Measurements from ENCODE around the gene FER1L5.

FER1L5 gene

DNA sequence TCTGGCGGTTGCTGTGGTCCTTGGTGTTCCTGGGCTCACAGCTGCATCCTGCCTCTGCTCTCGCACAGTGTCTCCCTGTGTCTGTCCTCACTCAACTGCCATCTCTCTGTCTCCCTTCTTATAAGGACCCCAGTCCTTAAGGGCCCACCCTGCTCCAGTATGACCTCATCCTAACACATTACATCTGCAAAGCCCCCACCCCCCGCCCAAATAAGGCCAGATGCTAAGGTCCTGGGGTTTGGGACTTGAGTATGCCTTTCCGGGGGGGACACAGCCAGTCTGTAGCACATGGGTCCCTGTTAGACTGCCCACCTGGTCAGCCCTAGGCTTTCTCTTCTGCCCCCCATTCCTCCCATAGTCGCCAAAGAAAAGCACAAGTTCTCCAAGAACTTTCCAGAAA lies 40.7 kb downstream of the FER1L5 start:
- H3K4me3 ChIP-seq (ENCODE audit: low read length, poor library complexity, severe bottlenecking), result no peak overlapping the region
- no peak overlapping the region for H3K4me2 ChIP-seq (ENCODE audit: low read depth, low read length, poor library complexity, severe bottlenecking)
- H4K20me1 ChIP-seq (ENCODE audit: insufficient read depth, low read length, poor library complexity, severe bottlenecking), result no peaks in the 10 kb centered on the region
- H3F3A ChIP-seq (ENCODE audit: low read depth), result no peaks in the 10 kb centered on the region
- no peaks in the 10 kb centered on the region for H3K36me3 ChIP-seq (ENCODE audit: insufficient read depth, low read length)
- no peaks in the 10 kb centered on the region for H3K79me2 ChIP-seq (ENCODE audit: insufficient read depth, low read length)
- no peaks in the 10 kb centered on the region for H3K27me3 ChIP-seq (ENCODE audit: insufficient read depth, low read length, poor library complexity, severe bottlenecking)
- H3K9me3 ChIP-seq (ENCODE audit: insufficient read depth, low read depth, low read length), result no peaks in the 10 kb centered on the region
- no peak overlapping the region for H3K9ac ChIP-seq (ENCODE audit: low read depth, low read length, poor library complexity, severe bottlenecking)
- no peak overlapping the region for H2AFZ ChIP-seq (ENCODE audit: low read length)
- TF ChIP-seq EZH2phosphoT487 (IDR thresholded peaks at IDR 0.05; ENCODE audit: borderline replicate concordance), result no peak
- TF ChIP-seq, protein P1, sequence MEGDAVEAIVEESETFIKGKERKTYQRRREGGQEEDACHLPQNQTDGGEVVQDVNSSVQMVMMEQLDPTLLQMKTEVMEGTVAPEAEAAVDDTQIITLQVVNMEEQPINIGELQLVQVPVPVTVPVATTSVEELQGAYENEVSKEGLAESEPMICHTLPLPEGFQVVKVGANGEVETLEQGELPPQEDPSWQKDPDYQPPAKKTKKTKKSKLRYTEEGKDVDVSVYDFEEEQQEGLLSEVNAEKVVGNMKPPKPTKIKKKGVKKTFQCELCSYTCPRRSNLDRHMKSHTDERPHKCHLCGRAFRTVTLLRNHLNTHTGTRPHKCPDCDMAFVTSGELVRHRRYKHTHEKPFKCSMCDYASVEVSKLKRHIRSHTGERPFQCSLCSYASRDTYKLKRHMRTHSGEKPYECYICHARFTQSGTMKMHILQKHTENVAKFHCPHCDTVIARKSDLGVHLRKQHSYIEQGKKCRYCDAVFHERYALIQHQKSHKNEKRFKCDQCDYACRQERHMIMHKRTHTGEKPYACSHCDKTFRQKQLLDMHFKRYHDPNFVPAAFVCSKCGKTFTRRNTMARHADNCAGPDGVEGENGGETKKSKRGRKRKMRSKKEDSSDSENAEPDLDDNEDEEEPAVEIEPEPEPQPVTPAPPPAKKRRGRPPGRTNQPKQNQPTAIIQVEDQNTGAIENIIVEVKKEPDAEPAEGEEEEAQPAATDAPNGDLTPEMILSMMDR (conservative IDR thresholded peaks at IDR 0.05; ENCODE audit: low read length), result no peak
- no peaks in the 10 kb centered on the region for H3K4me1 ChIP-seq (ENCODE audit: insufficient read depth, low read length, poor library complexity, severe bottlenecking)
- H3K9me2 ChIP-seq (replicated peaks; ENCODE audit: low read depth, low read length), result no peaks in the 10 kb centered on the region

DNA sequence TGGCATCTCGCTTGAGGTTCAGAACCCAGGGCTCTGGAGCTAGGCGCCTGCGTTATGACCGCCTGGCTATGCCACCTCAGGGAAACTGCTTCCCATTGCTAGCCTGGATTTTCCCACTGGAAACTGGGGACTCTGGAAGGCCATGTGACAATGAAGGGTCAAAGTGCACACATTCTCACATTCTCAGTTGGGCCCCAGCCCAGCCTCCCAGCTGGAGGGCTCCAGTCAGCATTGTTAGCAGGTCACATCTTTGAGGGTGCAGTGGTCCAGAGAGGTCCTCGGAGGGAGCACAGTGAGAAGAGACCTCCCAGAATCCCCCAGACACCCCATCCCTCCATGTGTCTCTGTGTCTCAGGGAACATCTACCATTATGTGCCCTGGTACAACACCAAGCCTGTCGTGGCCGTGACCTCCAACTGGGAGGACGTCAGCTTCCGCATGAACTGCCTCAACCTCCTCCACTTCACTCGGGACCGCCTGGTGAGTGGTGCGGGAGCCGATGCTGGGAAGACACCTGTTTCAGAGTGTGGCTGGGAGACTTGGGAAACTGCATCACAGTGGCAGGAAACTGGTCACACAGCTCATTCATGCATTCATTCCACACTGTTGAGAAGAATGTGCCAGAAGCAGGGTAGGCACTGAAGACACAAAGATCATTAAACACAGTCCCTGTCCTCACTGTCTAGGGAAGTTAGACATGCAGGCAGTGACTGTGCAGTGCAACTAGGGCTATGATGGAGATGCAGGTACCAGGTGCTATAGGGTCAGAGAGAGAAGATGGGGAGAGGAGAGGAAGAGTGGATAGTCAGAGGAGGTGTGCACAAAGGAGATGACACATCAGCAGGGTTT lies 41.6 kb downstream of the FER1L5 start:
- Histone ChIP-seq H3K4me1 (ENCODE audit: insufficient read depth, low read length, poor library complexity, severe bottlenecking) (no peaks in the 10 kb centered on the region), H3K79me2 (ENCODE audit: insufficient read depth, low read length) (no peaks in the 10 kb centered on the region), H3K36me3 (ENCODE audit: insufficient read depth, low read length) (no peaks in the 10 kb centered on the region), H3K4me3 (ENCODE audit: low read length, poor library complexity, severe bottlenecking) (no peak overlapping the region), H3F3A (ENCODE audit: low read depth) (no peaks in the 10 kb centered on the region), H3K9ac (ENCODE audit: low read depth, low read length, poor library complexity, severe bottlenecking) (no peak overlapping the region), H3K9me3 (ENCODE audit: insufficient read depth, low read depth, low read length) (no peaks in the 10 kb centered on the region), H3K27me3 (ENCODE audit: insufficient read depth, low read length, poor library complexity, severe bottlenecking) (no peaks in the 10 kb centered on the region), H2AFZ (ENCODE audit: low read length) (no peak overlapping the region), H3K4me2 (ENCODE audit: low read depth, low read length, poor library complexity, severe bottlenecking) (no peak overlapping the region), H3K9me2 (replicated peaks; ENCODE audit: low read depth, low read length) (no peaks in the 10 kb centered on the region), H4K20me1 (ENCODE audit: insufficient read depth, low read length, poor library complexity, severe bottlenecking) (no peaks in the 10 kb centered on the region)
- TF ChIP-seq, protein P1 (conservative IDR thresholded peaks at IDR 0.05; ENCODE audit: low read length), result no peak
- TF ChIP-seq EZH2phosphoT487 (IDR thresholded peaks at IDR 0.05; ENCODE audit: borderline replicate concordance), result no peak

DNA sequence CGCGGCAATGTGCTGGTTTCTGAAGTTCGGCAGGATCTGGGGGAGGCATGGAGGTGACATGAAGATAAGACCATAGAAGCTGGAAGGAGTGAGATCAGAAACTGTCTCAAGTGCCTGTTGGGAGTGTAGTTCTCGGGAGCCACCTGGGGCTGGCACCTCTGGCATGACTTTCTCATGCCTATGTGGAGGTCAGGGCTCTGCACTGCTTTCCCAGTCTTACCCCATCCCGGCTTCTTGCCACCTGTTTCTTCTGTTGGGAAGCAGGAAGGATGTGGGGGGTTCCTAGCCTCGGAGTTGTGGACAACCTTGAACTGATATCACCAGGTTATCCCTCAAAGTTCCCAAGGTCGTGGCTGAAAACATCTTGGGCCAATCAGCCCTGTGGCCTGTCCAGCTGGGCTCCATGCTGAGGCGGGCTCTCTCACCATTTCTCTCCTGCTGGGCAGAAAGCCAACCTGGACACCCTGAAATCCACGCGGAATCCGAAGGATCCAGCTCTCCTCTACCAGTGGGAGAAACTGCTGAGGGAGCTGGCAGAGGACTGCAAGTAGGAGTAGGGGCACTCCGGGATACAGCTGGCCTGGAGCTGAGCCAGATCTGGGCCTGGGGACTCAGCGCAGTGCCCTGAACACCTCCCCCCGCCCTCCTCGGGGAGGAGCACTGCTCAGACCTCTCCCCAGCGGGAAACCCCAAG lies 42.5 kb downstream of the FER1L5 start:
- Histone ChIP-seq H3K36me3 (ENCODE audit: insufficient read depth, low read length) (no peaks in the 10 kb centered on the region), H3K4me3 (ENCODE audit: low read length, poor library complexity, severe bottlenecking) (no peak overlapping the region), H3K9ac (ENCODE audit: low read depth, low read length, poor library complexity, severe bottlenecking) (no peak overlapping the region), H3K79me2 (ENCODE audit: insufficient read depth, low read length) (no peaks in the 10 kb centered on the region), H3K9me2 (replicated peaks; ENCODE audit: low read depth, low read length) (no peaks in the 10 kb centered on the region), H3F3A (ENCODE audit: low read depth) (no peaks in the 10 kb centered on the region), H3K4me2 (ENCODE audit: low read depth, low read length, poor library complexity, severe bottlenecking) (no peak overlapping the region), H4K20me1 (ENCODE audit: insufficient read depth, low read length, poor library complexity, severe bottlenecking) (no peaks in the 10 kb centered on the region), H3K27me3 (ENCODE audit: insufficient read depth, low read length, poor library complexity, severe bottlenecking) (no peaks in the 10 kb centered on the region), H2AFZ (ENCODE audit: low read length) (no peak overlapping the region), H3K4me1 (ENCODE audit: insufficient read depth, low read length, poor library complexity, severe bottlenecking) (no peaks in the 10 kb centered on the region), H3K9me3 (ENCODE audit: insufficient read depth, low read depth, low read length) (no peaks in the 10 kb centered on the region)
- TF ChIP-seq, protein P1 (conservative IDR thresholded peaks at IDR 0.05; ENCODE audit: low read length), result no peak
- TF ChIP-seq EZH2phosphoT487 (IDR thresholded peaks at IDR 0.05; ENCODE audit: borderline replicate concordance), result no peak

All from Loucy (cell line).